GM12878 (cell line): ENCODE measurements around the gene PLEKHA1. TPM values are rescaled to one million over a fixed set of nuclear protein-coding genes. Genes with fewer than 3 reads are reported as not detected.

ENCODE experiments used
- ATAC-seq: fragments of 200-7000 bp; cut with Tn5 transposase; 3 replicates; pipeline ENCODE4 v1.9.1; 2020; ENCODE audit warnings: mild to moderate bottlenecking, moderate library complexity
- BruUV-seq: library from RNA; stranded (reverse); fragments of 400-500 nt; replicated peaks from 2 replicates; lab custom pipeline; 2021; lab: Mats Ljungman, UMichigan
- CTCF ChIA-PET: fragments of 300-600 bp; sonication (Branson Sonifier 250); formaldehyde crosslinking; extraction: SDS; loops from one replicate; lab custom pipeline; 2021; ENCODE audit warnings: inconsistent platforms; lab: Yijun Ruan, JAX
- POLR2A ChIA-PET: fragments of 350-600 bp; formaldehyde crosslinking; extraction: SDS; loops from one replicate; lab custom pipeline; 2021; ENCODE audit warnings: inconsistent platforms; lab: Charles Lee
- RAD21 ChIA-PET: fragments of 300-600 bp; sonication (Branson Sonifier 250); formaldehyde crosslinking; loops from one replicate; lab custom pipeline; 2023; ENCODE audit warnings: antibody characterized with exemption; ENCODE audit not compliant: unreplicated experiment; lab: Charles Lee
- SMC1A ChIA-PET: fragments of 300-600 bp; sonication (Branson Sonifier 250); formaldehyde crosslinking; loops from one replicate; lab custom pipeline; 2023; ENCODE audit not compliant: unreplicated experiment, uncharacterized antibody; lab: Charles Lee
- DNase-seq: peaks from one replicate; pipeline ENCODE4 v3.0.0-alpha.2; 2011; ENCODE audit warnings: low read depth, low spot score
- FAIRE-seq: peaks from 3 replicates; lab custom pipeline; 2011; peaks lifted over from hg19 to GRCh38; lab: Jason Lieb, UNC
- H2AFZ ChIP-seq: 2 replicates; pipeline ENCODE4 v1.6.0; 2011; ENCODE audit warnings: low read depth, low read length, control low read depth; ENCODE audit not compliant: control insufficient read depth
- H3K27ac ChIP-seq: 2 replicates; pipeline ENCODE4 v1.5.1; 2011; ENCODE audit warnings: control low read depth; ENCODE audit not compliant: control insufficient read depth, insufficient read depth
- H3K27me3 ChIP-seq, 2 experiments: replicated peaks in 1 of 2; 2 replicates each; pipeline versions ENCODE4 v1.6.0 to v1.6.1; 2011; ENCODE audit warnings: low read length in 1 of 2; ENCODE audit not compliant: control insufficient read depth in 2 of 2, insufficient read depth in 2 of 2
- H3K36me3 ChIP-seq, 2 experiments: 2 replicates each; pipeline ENCODE4 v1.5.1; 2011; ENCODE audit warnings: low read length in 1 of 2; ENCODE audit not compliant: control insufficient read depth in 2 of 2, insufficient read depth in 2 of 2
- H3K4me1 ChIP-seq: 2 replicates; pipeline ENCODE4 v1.6.1; 2011; ENCODE audit warnings: mild to moderate bottlenecking, low read length, moderate library complexity, mixed read lengths; ENCODE audit not compliant: control insufficient read depth, insufficient read depth
- H3K4me2 ChIP-seq: 2 replicates; pipeline ENCODE4 v1.6.0; 2011; ENCODE audit warnings: control low read depth; ENCODE audit not compliant: control insufficient read depth, insufficient read depth
- H3K4me3 ChIP-seq: fragments of 200-600 bp; sonication (generic); 2 replicates; pipeline ENCODE4 v1.5.1; 2016
- H3K79me2 ChIP-seq: 2 replicates; pipeline ENCODE4 v1.6.0; 2011; ENCODE audit warnings: low read length; ENCODE audit not compliant: control insufficient read depth, insufficient read depth
- H3K9ac ChIP-seq: 2 replicates; pipeline ENCODE4 v1.8.0; 2011; ENCODE audit warnings: low read length, control low read depth, mixed read lengths; ENCODE audit not compliant: control insufficient read depth, insufficient read depth
- H3K9me3 ChIP-seq: replicated peaks from 3 replicates; pipeline ENCODE4 v1.5.1; 2011; ENCODE audit warnings: mild to moderate bottlenecking, low read length; ENCODE audit not compliant: control insufficient read depth, insufficient read depth
- H4K20me1 ChIP-seq: 2 replicates; pipeline ENCODE4 v1.6.0; 2011; ENCODE audit not compliant: control insufficient read depth, insufficient read depth
- KLF5 ChIP-seq: fragments of 450-650 bp; IDR thresholded peaks from 2 replicates; pipeline ENCODE4 v1.6.1; 2014; ENCODE audit warnings: mild to moderate bottlenecking; ENCODE audit not compliant: partially characterized antibody
- MTA3 ChIP-seq: IDR thresholded peaks from 2 replicates; pipeline ENCODE4 v1.6.1; 2012; ENCODE audit warnings: low read length, inconsistent platforms, borderline replicate concordance
- MXI1 ChIP-seq: fragments of 150-350 bp; IDR thresholded peaks from 2 replicates; pipeline ENCODE4 v1.6.1; 2011; ENCODE audit warnings: low read depth, mild to moderate bottlenecking, inconsistent platforms, low read length, improper control_type of control experiment
- SMAD5 ChIP-seq: IDR thresholded peaks from 2 replicates; pipeline ENCODE4 v1.6.1; 2016; ENCODE audit warnings: antibody characterized with exemption, low read depth
- SMC3 ChIP-seq: IDR thresholded peaks from 2 replicates; pipeline ENCODE4 v1.6.1; 2011; ENCODE audit warnings: low read length, improper control_type of control experiment, borderline replicate concordance
- WGBS: methylation state at CpG from one replicate; pipeline ENCODE4 v1.1.6; 2016; ENCODE audit warnings: low lambda C conversion rate; ENCODE audit not compliant: insufficient replicate concordance, insufficient coverage; ENCODE audit errors: missing lambda C conversion rate; 5-methylcytosine and 5-hydroxymethylcytosine counted together
- in situ Hi-C: fragments of 300-500 bp; cut with MboI; formaldehyde crosslinking; loops from 9 replicates; pipeline ENCODE4 v1.14.3; 2018; ENCODE audit warnings: mixed read lengths
- intact Hi-C: fragments of 100-400 bp; cut with micrococcal nuclease; formaldehyde crosslinking; loops from one replicate; pipeline ENCODE4 v1.14.2; 2022; ENCODE audit not compliant: unreplicated experiment
- polyA plus RNA-seq, 11 experiments: library from polyadenylated mRNA; depleted of rRNA in 4 of 11; unstranded in 6 of 11; stranded (reverse) in 5 of 11; fragments of >200 nt; fragmentation: Nextera tagmentation in 4 of 11; fragmentation: Illumina TruSeq in 1 of 11; extraction: Ambion mirVana in 4 of 11; extraction: Trizol in 1 of 11; gene quantifications; 1 replicate in 1 of 11; 2 replicates in 10 of 11; pipeline versions ENCODE4 v1.2.1 to v1.2.3, GENCODE V29; 2011 to 2016; ENCODE audit warnings: inconsistent platforms in 2 of 11, missing spikeins in 2 of 11, low read depth in 1 of 11
- total RNA-seq, 4 experiments: library from RNA; depleted of rRNA in 3 of 4; stranded (reverse); fragments of >200 nt in 3 of 4; fragmentation: Illumina TruSeq in 1 of 4; extraction: Trizol in 1 of 4; gene quantifications; 2 replicates each; pipeline versions ENCODE4 v1.2.1 to v1.2.3, GENCODE V29; 2013 to 2021
- TF ChIP-seq, protein P1 (sequence below): fragments of 450-650 bp; formaldehyde crosslinking; IDR thresholded peaks from 2 replicates; pipeline ENCODE4 v1.5.0; 2022; ENCODE audit warnings: mild to moderate bottlenecking, missing genetic modification characterization
- TF ChIP-seq, protein P2 (sequence below): fragments of 450-650 bp; IDR thresholded peaks from 2 replicates; pipeline ENCODE4 v1.6.1; 2016; ENCODE audit warnings: mild to moderate bottlenecking
- TF ChIP-seq, protein P3 (sequence below): fragments of 450-650 bp; IDR thresholded peaks from 2 replicates; pipeline ENCODE4 v1.6.1; 2018; ENCODE audit warnings: mild to moderate bottlenecking, low read depth, moderate library complexity; ENCODE audit not compliant: partially characterized antibody
- TF ChIP-seq, protein P4 (sequence below): fragments of 450-650 bp; IDR thresholded peaks from 2 replicates; pipeline ENCODE4 v1.6.1; 2016; ENCODE audit warnings: mild to moderate bottlenecking, moderate library complexity, borderline replicate concordance

PLEKHA1 gene
- total and polyA plus RNA-seq, 10 of the 15 experiments (the other 5 are each of a cell fraction or from before 2014, with no cell fraction given), result 0.15 to 6.0 (median 0.32) TPM

DNA sequence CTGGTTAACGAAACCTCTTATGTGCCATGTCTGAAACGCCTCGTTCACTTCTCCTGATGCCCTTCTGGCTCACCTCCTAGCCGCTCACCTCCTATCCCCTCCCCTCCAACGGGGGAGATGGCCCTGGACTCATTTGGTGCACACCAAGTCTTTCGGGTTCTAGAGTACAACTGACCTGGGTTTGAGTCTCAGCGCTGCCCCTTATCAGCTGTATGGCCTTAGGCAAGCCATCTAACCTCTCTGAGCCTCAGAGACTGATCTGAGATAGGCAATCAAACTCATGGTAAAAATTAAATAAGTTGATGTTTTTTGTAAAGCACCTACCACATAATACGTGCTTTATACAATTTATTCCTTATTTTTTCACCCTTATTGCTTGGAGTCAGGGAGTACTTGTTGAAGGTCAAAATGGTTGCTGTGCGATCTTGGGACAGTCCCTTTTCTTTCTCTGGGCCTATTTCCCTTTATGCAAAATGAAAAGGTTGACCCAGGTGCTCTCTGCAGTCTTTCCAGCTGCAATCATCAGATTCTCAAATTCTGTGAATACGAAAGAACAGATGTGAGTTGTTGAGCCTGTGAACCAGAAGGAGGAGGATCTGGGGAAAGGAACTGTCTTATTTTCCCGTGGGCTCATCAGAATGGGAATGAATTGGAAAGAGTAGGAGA is 31.2 kb upstream of the PLEKHA1 start (continued):
- TF ChIP-seq, protein P1, sequence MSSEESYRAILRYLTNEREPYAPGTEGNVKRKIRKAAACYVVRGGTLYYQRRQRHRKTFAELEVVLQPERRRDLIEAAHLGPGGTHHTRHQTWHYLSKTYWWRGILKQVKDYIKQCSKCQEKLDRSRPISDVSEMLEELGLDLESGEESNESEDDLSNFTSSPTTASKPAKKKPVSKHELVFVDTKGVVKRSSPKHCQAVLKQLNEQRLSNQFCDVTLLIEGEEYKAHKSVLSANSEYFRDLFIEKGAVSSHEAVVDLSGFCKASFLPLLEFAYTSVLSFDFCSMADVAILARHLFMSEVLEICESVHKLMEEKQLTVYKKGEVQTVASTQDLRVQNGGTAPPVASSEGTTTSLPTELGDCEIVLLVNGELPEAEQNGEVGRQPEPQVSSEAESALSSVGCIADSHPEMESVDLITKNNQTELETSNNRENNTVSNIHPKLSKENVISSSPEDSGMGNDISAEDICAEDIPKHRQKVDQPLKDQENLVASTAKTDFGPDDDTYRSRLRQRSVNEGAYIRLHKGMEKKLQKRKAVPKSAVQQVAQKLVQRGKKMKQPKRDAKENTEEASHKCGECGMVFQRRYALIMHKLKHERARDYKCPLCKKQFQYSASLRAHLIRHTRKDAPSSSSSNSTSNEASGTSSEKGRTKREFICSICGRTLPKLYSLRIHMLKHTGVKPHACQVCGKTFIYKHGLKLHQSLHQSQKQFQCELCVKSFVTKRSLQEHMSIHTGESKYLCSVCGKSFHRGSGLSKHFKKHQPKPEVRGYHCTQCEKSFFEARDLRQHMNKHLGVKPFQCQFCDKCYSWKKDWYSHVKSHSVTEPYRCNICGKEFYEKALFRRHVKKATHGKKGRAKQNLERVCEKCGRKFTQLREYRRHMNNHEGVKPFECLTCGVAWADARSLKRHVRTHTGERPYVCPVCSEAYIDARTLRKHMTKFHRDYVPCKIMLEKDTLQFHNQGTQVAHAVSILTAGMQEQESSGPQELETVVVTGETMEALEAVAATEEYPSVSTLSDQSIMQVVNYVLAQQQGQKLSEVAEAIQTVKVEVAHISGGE (CRISPR knock-in tag), result no peak
- TF ChIP-seq MTA3, result no peak
- TF ChIP-seq, protein P2, sequence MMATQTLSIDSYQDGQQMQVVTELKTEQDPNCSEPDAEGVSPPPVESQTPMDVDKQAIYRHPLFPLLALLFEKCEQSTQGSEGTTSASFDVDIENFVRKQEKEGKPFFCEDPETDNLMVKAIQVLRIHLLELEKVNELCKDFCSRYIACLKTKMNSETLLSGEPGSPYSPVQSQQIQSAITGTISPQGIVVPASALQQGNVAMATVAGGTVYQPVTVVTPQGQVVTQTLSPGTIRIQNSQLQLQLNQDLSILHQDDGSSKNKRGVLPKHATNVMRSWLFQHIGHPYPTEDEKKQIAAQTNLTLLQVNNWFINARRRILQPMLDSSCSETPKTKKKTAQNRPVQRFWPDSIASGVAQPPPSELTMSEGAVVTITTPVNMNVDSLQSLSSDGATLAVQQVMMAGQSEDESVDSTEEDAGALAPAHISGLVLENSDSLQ, result no peak

DNA sequence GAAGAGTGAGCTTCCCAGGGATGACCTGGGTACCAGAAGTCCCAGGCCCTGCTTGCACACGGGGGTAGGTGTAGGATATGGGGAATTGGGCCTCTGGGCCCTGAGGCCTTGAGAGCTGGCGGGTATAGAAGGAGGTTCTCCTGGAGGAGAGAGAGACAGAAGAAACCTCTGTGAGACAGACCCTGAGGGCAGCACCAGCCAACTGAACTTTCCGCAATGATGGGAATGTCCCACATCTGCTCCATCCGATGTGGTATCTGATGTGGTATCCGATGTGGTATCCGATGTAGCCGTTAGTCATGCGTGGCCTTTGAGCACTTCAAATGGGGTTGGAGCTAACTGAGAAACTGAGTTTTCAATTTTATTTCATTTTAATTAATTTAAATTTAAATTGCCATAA is 30.6 kb upstream of the PLEKHA1 start:
- Histone ChIP-seq H3K27me3 (peaks cover 0 to 6% of the 10 kb centered on the region in 2 experiments; a peak in 1 of 4 replicates), H3K79me2 (no peaks in the 10 kb centered on the region), H3K4me2 (no peak overlapping the region), H2AFZ (no peak overlapping the region), H3K4me3 (no peak overlapping the region), H3K9ac (no peak overlapping the region), H3K27ac (no peak overlapping the region), H4K20me1 (no peaks in the 10 kb centered on the region), H3K36me3 (no peaks in the 10 kb centered on the region), H3K4me1 (no peaks in the 10 kb centered on the region; the same call in 1 of the 2 replicates), H3K9me3 (no peaks in the 10 kb centered on the region)
- FAIRE-seq (no peak), ATAC-seq (no peak), DNase-seq (no peak)
- WGBS, result 61% methylated on average over 8 of the region's 8 CpGs
- ChIA-PET SMC1A (interaction anchor here (1.3 to 4.0 kb wide), 3 partner anchors 57 to 91 kb away, joined by 3 to 43 read pairs (median 5); no protein-coding TSS in a partner anchor), RAD21 (interaction anchor here (1.1 to 2.2 kb wide), 3 partner anchors 12 to 91 kb away, joined by 3 to 11 read pairs (median 4); no protein-coding TSS in a partner anchor), CTCF (interaction anchor here (1.0 to 4.4 kb wide), 8 partner anchors 9 to 222 kb away, joined by 3 to 91 read pairs (median 5); no protein-coding TSS in a partner anchor), POLR2A (no interaction called here)
- intact Hi-C loops, result no loop called here
- in situ Hi-C loops, result no loop called here
- no TSS peak for BruUV-seq
- TF ChIP-seq MXI1 (no peak), SMAD5 (no peak), KLF5 (no peak), SMC3 (no peak)
- TF ChIP-seq, protein P3, sequence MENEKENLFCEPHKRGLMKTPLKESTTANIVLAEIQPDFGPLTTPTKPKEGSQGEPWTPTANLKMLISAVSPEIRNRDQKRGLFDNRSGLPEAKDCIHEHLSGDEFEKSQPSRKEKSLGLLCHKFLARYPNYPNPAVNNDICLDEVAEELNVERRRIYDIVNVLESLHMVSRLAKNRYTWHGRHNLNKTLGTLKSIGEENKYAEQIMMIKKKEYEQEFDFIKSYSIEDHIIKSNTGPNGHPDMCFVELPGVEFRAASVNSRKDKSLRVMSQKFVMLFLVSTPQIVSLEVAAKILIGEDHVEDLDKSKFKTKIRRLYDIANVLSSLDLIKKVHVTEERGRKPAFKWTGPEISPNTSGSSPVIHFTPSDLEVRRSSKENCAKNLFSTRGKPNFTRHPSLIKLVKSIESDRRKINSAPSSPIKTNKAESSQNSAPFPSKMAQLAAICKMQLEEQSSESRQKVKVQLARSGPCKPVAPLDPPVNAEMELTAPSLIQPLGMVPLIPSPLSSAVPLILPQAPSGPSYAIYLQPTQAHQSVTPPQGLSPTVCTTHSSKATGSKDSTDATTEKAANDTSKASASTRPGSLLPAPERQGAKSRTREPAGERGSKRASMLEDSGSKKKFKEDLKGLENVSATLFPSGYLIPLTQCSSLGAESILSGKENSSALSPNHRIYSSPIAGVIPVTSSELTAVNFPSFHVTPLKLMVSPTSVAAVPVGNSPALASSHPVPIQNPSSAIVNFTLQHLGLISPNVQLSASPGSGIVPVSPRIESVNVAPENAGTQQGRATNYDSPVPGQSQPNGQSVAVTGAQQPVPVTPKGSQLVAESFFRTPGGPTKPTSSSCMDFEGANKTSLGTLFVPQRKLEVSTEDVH, result no peak
- TF ChIP-seq, protein P4, sequence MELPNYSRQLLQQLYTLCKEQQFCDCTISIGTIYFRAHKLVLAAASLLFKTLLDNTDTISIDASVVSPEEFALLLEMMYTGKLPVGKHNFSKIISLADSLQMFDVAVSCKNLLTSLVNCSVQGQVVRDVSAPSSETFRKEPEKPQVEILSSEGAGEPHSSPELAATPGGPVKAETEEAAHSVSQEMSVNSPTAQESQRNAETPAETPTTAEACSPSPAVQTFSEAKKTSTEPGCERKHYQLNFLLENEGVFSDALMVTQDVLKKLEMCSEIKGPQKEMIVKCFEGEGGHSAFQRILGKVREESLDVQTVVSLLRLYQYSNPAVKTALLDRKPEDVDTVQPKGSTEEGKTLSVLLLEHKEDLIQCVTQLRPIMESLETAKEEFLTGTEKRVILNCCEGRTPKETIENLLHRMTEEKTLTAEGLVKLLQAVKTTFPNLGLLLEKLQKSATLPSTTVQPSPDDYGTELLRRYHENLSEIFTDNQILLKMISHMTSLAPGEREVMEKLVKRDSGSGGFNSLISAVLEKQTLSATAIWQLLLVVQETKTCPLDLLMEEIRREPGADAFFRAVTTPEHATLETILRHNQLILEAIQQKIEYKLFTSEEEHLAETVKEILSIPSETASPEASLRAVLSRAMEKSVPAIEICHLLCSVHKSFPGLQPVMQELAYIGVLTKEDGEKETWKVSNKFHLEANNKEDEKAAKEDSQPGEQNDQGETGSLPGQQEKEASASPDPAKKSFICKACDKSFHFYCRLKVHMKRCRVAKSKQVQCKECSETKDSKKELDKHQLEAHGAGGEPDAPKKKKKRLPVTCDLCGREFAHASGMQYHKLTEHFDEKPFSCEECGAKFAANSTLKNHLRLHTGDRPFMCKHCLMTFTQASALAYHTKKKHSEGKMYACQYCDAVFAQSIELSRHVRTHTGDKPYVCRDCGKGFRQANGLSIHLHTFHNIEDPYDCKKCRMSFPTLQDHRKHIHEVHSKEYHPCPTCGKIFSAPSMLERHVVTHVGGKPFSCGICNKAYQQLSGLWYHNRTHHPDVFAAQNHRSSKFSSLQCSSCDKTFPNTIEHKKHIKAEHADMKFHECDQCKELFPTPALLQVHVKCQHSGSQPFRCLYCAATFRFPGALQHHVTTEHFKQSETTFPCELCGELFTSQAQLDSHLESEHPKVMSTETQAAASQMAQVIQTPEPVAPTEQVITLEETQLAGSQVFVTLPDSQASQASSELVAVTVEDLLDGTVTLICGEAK, result no peak
